Activated CD4-positive, alpha-beta T cell treated with anti-CD3 and anti-CD28 coated beads for 1 hour (primary cell): ENCODE data around the gene HOATZ.

ENCODE experiments used
- DNase-seq: peaks from one replicate; pipeline ENCODE4 v3.0.0-alpha.2; 2020

HOATZ gene

DNA sequence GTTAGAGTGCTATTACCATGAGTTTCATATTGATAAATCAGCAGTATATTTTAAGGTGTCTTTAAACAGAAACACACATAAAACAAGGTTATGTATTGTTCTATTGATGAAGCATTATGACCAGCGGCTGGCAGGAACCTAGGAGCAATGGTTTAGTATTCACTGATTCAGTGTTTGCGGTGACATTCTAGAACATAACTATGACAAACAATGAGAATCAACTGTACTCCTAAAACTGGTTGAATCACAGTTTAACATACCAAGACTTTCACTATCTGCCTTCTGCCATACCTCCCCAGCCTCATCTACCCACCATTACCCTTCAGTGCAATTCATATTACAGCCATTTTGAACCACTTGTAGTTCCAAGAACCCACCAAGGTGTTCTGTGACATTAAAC is 8.8 kb downstream of the HOATZ start:
- no peak for DNase-seq

DNA sequence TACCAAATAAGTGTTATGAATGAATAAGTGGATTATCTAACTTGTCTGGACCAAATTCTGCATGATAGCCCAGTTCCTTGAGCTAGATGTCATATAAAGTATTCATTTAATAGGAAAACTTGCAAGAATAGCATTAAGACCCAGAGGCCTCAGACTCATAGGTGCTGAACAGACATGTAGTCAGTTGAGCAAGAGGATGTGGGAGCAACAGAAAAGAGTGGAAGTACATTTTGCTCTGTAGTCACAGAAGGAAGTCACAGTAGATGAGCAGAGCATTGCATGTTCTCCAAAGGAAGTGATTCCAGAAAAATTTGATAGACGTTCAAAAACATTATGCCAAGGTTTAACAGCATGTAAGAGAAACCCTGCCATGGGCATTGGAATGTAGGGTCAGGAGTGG is 9.5 kb downstream of the HOATZ start:
- no peak for DNase-seq

DNA sequence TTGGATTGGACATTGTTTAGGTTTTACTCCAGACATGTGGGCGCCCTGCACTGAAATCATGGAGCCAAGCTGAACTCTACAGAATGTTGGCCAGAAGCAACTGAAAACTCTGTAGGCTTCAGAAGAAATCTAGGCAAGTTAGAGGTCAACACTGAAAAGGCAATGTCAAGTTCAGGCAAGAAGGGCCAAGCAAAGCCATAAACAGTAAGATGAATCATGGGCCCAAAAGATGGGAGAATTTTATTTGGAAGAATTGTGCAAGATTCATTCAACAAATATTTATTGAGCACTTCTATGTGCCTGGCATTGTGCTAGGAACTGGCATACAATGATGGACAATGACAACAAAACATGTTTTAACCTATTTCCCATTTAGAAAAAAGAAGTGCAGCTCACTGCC is 10.9 kb downstream of the HOATZ start:
- no peak for DNase-seq

DNA sequence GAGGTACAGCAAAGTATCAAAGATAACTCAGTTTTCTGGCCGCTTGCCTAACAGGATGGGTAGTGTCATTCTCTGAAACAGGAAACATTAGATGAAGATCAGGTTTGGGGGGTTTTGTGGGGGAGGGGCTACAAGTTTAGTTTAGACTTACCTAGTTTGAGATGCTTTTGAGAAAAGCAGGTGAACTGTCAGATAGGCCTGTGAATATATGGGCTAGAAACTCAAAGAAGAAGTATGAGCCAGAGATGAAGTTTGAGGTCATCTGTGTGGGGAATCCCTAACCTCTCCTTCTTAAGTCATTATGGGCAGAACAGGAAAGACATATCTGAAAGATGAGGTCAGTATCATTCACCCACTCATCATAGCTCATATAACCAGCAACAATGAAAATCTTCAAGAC is 11.9 kb downstream of the HOATZ start:
- DNase-seq, result no peak

DNA sequence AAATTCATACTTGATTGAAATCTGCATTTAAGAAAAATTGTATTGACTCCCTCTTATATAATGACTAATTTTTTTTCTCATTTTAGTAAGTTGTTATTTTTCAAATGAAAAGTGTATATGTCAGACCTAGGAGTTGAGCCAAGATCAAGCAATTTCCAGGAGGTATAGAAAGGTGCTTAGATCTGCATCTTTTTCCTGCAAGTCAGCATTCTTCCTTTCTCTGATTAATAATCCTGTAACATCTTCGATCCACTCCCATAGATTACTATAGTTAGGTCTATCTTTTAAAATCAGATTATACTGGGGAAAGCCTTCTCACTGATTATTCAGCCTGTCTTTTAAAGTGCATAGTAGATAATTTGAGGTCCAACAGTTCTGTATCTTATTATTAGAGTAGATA is 12.7 kb downstream of the HOATZ start:
- DNase-seq, result no peak

DNA sequence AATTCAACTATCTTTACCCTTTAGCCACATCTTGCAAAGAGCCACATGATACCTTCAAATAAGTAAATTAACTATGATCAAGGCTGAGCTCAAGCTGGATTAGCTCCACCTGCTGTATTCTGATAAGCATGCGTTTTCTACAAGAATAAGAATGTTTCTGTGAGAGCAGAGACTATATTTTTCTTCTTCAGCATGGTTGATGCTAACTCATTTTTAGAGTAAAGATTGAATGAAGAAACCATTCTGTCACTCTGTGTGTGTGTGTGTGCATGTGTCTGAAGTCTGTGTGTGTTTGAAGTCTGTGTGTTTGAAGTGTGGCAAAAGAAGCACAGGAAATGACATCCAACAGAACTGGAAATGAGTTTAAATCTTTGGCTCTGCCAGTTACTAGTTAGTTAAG is 14.0 kb downstream of the HOATZ start:
- no peak for DNase-seq

DNA sequence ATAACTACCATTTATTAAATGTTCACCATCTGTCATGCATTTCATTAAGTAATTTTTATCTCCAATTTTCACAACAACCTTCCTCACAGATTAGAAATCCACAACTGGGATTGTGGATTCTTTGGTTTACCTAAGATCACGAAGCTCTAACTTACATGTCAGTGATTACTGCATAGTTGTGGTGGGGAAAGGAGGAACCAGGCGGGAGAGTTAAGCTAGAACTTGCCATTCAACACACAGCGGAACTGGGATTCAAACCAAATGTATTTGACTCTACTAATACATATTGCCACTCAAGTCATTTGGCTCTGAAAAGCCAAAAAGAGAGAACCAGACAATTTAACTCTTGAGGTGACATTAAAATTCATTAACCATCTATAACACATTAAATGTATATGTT is 15.5 kb downstream of the HOATZ start:
- no peak for DNase-seq

DNA sequence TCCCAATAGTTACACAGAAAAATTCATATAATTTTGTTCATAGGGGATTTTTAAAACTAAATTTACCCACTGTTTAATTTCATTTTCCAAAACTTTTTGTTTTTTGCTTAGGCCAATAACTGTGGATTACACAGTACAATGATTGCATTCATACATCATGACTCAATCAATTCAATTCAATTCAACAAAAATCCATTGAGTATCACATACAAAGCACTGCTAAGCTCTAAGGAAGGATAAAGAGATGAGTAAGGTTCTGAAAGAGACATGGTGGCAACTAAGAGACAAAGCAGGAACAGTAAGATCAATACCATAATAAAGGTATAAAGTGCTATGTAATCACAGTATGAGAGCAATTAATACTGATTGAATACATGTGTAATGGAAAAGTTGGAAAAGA is 16.6 kb downstream of the HOATZ start:
- DNase-seq, result no peak

DNA sequence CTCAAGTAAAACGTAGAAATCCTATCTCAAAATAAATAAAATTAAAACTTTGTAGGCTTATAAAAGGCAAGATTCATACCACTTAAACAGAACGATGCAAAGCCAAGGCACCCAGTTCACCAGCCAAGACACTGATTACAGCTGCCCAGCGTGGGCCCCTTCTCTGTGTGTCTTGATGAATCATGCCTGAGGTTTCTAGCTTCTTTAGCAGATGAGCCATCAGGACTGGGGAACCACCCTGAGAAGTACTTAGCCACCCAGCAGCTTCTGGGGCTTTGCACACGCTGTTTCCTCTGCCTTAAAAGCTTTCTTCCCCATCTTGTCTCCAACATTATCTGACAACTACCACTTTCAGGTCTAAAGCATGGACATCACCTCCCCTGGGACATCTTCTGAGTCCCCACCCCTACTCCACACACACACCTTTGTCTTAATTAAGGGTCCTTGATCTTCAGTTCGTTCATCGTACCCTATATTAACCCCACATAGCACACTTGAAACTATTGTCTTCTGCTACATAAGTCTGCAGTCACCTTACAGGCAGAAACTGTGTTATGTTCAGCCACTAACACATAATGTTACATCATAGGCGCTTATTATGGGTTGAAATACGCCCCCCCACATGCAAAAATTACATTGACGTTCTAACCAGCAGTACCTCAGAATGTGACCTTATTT is 17.2 kb downstream of the HOATZ start:
- DNase-seq, result no peak

DNA sequence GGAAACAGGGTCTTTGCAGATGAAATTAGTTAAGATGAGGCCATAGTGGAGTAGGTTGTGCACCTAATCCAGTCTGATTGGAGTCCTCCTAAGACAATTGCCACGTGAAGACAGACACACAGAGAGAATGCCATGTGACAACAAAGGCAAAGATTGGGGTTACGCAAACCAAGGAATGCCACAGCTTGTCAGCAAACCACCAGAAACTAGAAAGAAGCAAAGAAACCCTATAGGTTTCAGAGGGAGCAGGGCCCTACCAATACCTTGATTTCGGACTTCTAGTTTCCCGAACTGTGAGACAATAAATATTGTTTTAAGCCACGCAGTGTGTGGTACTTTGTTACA is 17.8 kb downstream of the HOATZ start:
- DNase-seq, result no peak

DNA sequence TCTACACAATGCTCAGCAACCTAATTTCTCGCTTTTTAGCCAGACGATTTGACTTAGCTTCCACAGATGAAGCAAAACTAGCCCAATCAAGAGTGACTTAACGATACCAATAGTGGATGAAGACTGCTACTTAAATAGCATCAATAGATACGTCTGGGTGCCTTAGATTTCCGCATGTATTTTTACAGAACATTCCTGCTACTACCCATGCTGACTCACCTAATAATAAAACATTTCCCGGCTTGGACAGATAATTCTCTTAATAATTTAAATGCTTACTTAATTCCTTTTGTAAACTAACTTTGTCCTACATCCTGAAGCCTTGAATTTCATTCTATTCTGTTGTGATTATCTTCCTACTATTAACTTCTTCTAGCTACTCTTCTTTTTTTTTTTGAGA is 20.7 kb downstream of the HOATZ start:
- DNase-seq, result no peak

DNA sequence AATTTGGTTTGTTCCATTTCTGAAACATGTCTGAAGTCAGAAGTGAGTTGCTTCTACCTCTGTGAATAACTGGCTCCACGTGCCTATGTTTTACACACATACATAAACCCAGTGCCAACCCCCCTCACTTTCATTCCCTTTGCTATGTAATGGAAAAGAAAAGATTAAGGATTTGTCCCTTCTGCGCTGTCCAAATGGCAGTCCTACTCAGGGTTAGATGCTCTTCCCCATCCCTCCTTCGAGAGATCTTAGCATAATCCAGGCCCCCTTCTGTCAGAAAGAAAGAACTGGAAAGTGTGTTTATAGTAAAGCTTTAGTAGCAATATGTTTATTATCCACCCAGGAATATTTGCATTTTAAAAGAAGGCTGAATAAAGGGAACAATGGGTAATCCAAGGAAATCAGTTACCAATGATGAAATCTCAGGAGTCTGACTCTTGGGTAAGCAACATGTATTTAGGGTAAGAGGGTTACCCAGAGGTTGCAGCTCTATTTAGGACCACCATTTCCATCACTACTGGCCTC is 22.8 kb downstream of the HOATZ start:
- no peak for DNase-seq

DNA sequence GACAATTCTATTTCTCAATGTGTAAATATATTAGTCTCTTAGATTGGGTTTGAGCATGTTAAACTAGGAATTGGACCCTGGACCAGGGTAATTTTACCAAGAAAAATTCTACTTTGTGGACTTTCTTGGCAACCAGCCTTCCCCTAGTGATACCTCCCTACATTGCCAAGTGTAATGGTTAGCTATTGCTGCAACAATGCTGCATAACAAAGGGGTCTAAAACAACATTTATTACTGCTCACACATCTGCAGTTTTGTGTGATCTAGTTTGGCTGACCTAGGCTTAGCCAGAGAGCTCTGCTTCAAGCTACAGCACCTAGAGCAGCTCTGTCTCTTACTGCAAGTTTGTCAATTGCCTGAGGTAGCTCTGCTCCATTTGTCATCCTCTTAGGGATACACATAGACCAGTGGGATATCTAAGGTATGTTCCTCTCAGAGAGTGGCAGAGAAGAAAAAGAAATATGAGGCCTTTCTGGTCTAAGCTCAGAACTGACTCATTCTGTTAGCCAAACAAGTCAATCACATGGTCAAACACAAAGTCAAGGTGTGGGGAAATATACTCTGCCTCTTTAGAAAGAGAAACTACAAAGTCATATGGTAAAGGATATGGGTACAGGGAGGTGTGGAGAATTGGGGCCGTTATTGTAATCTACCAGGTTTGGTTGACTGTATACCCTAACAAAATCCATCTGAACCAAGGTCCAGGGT is 24.0 kb downstream of the HOATZ start:
- DNase-seq, result no peak

DNA sequence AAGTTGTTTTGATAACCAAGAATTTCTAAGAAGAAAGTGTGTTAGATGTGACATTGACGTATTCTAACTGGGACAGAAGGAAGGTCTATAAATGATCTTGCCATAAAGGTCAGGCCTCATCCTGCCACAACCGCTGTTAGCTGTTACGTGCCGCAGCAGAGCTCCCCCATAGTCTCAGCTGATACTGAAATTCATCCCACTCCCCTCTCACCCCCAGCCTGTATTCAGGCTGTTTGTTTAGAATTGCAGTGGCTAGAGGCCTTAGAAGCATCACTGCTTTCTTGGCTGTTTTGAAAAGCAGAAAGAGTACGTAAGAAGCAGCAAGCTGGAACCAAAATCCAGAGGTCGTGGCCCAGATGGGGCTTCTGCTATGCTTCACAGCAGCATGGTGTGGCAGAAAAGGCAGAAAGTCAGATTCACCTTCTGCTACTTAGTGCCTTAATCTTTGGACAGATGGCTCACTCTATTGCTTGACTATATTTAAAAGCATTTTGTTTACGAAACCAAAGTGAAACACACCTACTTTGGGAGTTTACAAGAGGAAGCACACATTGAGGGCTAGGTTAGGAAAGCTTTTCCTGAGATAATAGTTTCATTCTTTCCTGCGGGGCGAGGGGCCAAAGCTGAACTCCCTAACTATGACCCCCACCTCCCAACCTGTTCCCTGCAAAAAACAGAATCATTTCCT is 25.0 kb downstream of the HOATZ start:
- no peak for DNase-seq

DNA sequence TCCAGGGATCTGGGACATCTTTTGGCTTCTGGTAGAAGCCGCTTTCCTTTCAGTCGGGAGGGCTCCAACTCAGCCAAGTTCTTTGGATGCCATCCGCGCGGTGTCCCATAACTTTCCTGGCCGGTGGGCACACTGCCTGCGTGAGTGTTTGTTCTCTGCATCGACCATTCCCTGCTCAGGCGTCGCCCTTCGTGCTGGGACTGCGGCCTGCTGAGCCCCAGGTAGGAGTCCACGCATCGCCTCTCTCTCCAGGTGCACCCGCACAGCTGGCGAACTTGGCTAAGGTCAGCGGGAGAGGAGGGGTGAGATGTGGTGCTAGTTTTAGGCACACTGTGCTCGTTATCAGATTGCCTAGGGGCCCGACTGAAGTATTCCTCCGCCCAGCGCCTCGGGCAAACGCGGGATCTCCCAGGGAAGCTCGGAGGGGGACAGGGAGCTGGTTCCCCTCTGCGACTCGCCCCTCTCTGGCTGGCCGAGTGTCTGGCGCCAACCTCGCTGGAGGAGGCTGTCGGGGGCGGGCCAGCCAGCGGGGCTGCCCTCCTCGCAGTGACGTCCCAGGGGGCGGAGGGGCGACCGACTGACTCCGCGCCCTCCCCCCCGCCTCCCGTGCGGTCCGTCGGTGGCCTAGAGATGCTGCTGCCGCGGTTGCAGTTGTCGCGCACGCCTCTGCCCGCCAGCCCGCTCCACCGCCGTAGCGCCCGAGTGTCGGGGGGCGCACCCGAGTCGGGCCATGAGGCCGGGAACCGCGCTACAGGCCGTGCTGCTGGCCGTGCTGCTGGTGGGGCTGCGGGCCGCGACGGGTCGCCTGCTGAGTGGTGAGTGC is 25.7 kb downstream of the HOATZ start, which contains the start of gene LAYN:
Gene LAYN, plus strand, starts transcription at position 607 of the 823 bp plus-strand sequence. Its CDS starts 124 bp downstream, at position 731.
- no peak for DNase-seq

DNA sequence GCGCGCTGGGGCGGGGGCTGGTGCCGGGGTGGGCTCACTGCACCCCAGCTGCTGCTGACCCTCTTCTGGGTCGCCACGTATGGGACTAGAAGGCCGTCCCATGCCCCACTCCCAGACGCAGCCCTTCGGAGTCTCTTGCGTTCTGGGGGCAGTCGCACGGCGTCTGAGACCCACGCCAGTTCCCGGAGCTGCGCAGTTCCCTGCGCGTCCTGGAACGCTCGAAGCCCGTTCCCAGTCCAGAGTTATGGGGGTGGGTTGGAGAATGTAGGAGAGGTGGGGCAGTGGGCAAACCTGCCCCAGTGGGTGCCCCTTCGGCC is 26.3 kb downstream of the HOATZ start:
- DNase-seq, result no peak

DNA sequence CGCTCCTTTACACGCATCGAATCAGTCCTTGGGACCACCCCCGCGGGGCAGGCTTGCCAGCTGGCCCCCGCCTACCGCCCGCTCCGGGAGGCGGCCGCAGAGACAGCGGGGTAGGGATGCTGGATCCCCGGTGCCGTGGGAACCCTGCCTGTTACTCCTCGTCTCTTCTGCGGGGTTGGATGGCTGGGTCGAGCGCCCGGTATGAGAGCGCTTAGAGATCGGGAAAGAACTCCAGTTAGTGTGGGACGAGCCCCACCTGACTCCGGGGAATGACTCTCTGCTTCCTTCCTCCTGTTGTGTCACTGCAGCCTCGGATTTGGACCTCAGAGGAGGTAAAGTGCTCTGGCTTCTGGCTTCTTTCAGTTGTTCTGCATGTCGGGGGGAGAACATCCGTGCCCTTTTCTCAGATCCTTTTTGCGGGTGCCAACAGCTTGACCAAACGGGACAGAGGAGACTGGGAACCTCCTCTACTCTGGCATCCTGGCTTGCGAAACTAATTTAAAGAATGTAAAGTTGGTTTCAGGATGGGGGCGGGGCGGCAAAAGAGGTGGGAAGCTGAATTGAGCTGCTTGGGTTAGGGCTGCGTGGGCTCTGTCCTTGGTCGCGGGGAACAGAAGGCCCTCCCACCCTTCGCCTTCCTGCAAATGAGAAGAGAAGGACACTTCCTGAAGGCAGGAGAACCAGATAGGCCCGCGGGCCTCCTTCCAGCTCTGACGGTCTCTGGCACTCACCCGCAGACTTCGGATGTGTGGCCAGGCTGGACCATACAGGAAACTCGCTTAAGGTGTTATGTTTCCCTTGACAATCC is 26.9 kb downstream of the HOATZ start:
- DNase-seq, result no peak

DNA sequence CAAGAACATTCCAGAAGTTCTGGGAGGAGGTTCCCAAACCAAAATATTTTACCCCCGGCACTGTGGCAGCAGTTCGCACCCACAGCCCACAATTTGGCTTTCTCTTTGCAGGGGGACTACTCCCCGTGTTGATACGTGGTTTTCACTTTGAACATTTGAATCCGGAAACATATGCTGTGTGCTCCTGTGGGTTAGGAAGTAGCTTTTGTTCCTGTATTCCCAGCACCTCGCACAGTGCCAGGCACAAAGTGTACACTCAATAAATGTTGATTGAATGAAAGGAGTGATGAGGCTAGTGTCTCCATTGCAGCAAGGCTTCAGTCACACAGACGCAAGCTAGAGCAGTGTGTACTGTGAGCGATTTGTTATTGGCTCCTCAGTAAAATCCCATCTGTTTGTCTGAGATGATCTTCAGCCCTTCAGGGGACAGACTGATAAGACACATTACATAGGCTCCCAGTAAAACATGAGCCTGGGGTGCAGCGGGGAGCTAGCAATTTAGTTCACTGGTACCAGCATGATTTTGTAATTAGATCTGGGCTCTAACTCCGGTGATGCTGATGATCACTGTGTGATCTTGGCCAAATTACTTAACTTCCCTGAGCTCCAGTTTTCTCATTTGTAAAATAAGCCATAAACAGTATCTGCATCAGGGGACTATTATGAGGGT is 28.2 kb downstream of the HOATZ start:
- no peak for DNase-seq

DNA sequence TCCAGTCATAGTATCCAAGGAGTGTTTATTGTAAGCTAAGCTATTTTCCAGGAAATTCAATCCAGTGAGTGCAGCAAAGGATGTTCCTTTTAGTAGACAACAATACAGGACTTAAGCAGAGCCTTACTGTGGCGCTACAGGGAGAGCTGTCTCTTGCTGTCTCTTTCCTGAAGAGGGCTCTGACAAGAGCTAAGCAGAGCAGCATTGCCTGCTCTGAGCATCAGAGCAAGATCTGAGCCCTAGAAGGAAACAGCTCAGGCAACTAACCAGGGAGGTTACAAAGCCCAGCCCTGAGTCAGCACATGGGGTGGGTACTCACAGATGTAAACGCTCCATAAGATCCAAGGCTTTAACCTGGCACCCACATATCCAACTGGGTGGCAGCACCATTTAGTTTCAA is 33.9 kb downstream of the HOATZ start:
- no peak for DNase-seq

DNA sequence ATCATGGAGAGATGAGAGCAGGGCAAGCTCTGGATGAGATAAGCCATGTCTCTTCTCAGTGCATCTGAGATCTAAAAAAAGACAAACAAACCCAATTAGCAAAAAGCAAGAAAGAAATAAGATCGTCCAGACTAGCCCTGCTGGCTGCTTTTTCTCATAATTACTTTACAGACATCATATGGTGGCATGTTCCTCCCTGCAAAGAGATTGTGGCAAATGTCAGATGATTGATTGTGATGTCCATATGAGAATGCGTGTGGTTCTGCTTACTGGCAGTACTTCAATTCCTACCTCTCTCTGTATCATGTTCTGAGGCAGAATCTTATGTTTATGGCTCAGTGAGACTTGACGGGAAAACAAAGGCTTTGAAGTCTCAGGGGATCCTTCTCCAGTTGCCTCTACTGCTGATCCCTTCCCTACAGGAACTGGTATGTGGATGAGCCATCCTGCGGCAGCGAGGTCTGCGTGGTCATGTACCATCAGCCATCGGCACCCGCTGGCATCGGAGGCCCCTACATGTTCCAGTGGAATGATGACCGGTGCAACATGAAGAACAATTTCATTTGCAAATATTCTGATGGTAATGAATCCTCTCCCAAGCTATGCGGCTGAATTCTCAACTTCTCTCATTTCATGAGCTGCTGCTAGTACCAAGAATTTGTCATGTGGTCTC is 34.8 kb downstream of the HOATZ start:
- no peak for DNase-seq

DNA sequence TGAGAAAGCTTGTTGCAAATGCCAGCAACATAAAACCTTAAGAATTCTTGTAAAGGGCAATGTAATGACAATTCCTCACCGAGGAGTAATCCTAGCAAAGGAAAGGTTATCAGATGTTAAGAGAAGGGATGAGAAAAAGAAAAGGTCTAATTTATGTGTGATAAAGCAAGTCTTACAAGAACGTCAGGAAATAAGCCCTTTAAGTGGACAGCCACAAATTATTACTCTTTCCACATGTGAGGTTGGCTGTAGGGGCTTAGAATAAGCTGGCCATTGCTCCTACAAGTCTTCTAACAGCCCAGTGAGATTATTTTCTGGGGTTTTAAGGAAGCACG is 35.3 kb downstream of the HOATZ start:
- DNase-seq, result no peak
